Stomach (tissue), 9 donors: ENCODE measurements around the gene UST. TPM values are rescaled to one million over a fixed set of nuclear protein-coding genes. Genes with fewer than 3 reads are reported as not detected.

Source experiments
- DNase-seq, 2 donors: peaks; one replicate each; pipeline versions ENCODE4 v3.0.0 to v3.0.0-alpha.2; 2013 to 2019
- H3K27ac ChIP-seq, 5 donors: fragments of 200-600 bp in 4 of 5; sonication (generic) in 4 of 5; one replicate each; pipeline ENCODE4 v1.5.1; 2013 to 2019; ENCODE audit warnings: mild to moderate bottlenecking in 1 of 5, moderate library complexity in 1 of 5
- H3K27me3 ChIP-seq, 3 donors: fragments of 200-600 bp; sonication (generic); one replicate each; pipeline ENCODE4 v1.5.1; 2017 to 2019; ENCODE audit warnings: mixed run types in 1 of 3
- H3K36me3 ChIP-seq, 4 donors: fragments of 200-600 bp; sonication (generic); 1 replicate in 3 of 4; 2 replicates in 1 of 4; pipeline ENCODE4 v1.5.1; 2016 to 2019
- H3K4me1 ChIP-seq, 4 donors: fragments of 200-600 bp; sonication (generic); one replicate each; pipeline ENCODE4 v1.5.1; 2016 to 2019
- H3K4me3 ChIP-seq, 4 donors: fragments of 200-600 bp; sonication (generic) in 3 of 4; one replicate each; pipeline ENCODE4 v1.5.1; 2016 to 2019; ENCODE audit warnings: mild to moderate bottlenecking in 1 of 4
- H3K9me3 ChIP-seq, 4 donors: fragments of 200-600 bp; sonication (generic); one replicate each; pipeline ENCODE4 v1.5.1; 2016 to 2019
- CTCF ChIP-seq, 7 experiments: fragments of 450-650 bp in 4 of 7; fragments of 200-600 bp in 3 of 7; sonication (generic) in 3 of 7; IDR thresholded peaks; one replicate each; pipeline ENCODE4 v1.5.1; 2016 to 2019; ENCODE audit warnings: antibody characterized with exemption in 7 of 7, control low read depth in 2 of 7, mild to moderate bottlenecking in 1 of 7
- EP300 ChIP-seq: sonication (generic); formaldehyde crosslinking; IDR thresholded peaks from one replicate; pipeline ENCODE4 v1.6.1; 2017; ENCODE audit warnings: antibody characterized with exemption
- POLR2A ChIP-seq, 4 donors: fragments of 450-650 bp; IDR thresholded peaks; one replicate each; pipeline ENCODE4 v1.6.1; 2016; ENCODE audit warnings: antibody characterized with exemption in 4 of 4, control low read depth in 2 of 4, mild to moderate bottlenecking in 1 of 4, moderate library complexity in 1 of 4
- POLR2AphosphoS5 ChIP-seq, 3 donors: sonication (generic); formaldehyde crosslinking; IDR thresholded peaks; one replicate each; pipeline ENCODE4 v1.6.1; 2016; ENCODE audit warnings: antibody characterized with exemption in 3 of 3
- WGBS, 5 donors: extraction: QIAGEN DNeasy Blood & Tissue Kit in 3 of 5; methylation state at CpG; one replicate each; pipeline versions ENCODE4 v1.1.5 to v1.1.7; 2013 to 2018; 5-methylcytosine and 5-hydroxymethylcytosine counted together
- intact Hi-C: fragments of 100-400 bp; cut with DNase I; formaldehyde crosslinking; loops from one replicate; pipeline ENCODE4 v1.15.1; 2023; ENCODE audit warnings: low total_unique reads
- polyA plus RNA-seq, 3 donors: library from polyadenylated mRNA; stranded (reverse); fragments of 200-250 nt; gene quantifications; one replicate each; pipeline ENCODE4 v1.2.3, GENCODE V29; 2013
- total RNA-seq, 5 donors: library from RNA; depleted of rRNA; stranded (reverse); fragments of >200 nt; gene quantifications; one replicate each; pipeline versions ENCODE4 v1.1.0 to v1.2.3, GENCODE V29; 2014 to 2016
- donor health status: healthy with polysubstance abuse.
- donor health status: Bipolar disorder and iron deficiency.
- donor health status: healthy.

Gene UST
- total and polyA plus RNA-seq, 8 donors = 2.2 to 45.8 (median 8.9) TPM

- WGBS, 5 donors = 91 to 96% (median 95%) methylated on average over 2 of the region's 2 CpGs
- TF ChIP-seq POLR2AphosphoS5 (IDR thresholded peaks at IDR 0.05) = no peak
- TF ChIP-seq POLR2A (IDR thresholded peaks at IDR 0.05) = no peak
- no peak for TF ChIP-seq EP300
- no peak for TF ChIP-seq CTCF (IDR thresholded peaks at IDR 0.05)
- Histone ChIP-seq H3K4me1 (peaks cover 0 to 14% (median 5%) of the 10 kb centered on the region in 4 donors), H3K27me3 (no peaks in the 10 kb centered on the region), H3K27ac (no peak overlapping the region), H3K9me3 (peaks cover 0 to 7% (median 3%) of the 10 kb centered on the region in 4 donors), H3K4me3 (no peak overlapping the region), H3K36me3 (no peaks in the 10 kb centered on the region)
- no peak for DNase-seq
- intact Hi-C loops = no loop called here
Measured at GRCh38 chr6:148793721-148794120, 46.9 kb downstream of the UST start.

- Histone ChIP-seq H3K27ac (no peak overlapping the region), H3K9me3 (peaks cover 0 to 7% (median 3%) of the 10 kb centered on the region in 4 donors), H3K4me1 (peaks cover 0 to 22% (median 10%) of the 10 kb centered on the region in 4 donors), H3K27me3 (no peaks in the 10 kb centered on the region), H3K4me3 (no peak overlapping the region), H3K36me3 (no peaks in the 10 kb centered on the region)
- WGBS, 5 donors = 73 to 98% (median 89%) methylated on average over 4 of the region's 4 CpGs
- TF ChIP-seq EP300 (no peak), CTCF (IDR thresholded peaks at IDR 0.05) (no peak), POLR2AphosphoS5 (IDR thresholded peaks at IDR 0.05) (no peak), POLR2A (IDR thresholded peaks at IDR 0.05) (no peak)
- no peak for DNase-seq
- intact Hi-C loops = no loop called here
Measured at GRCh38 chr6:148794797-148795196, 48.0 kb downstream of the UST start.

GRCh38 chr6:148795563-148795962 lies 48.7 kb downstream of the UST start:
- Histone ChIP-seq H3K9me3 (peaks cover 0 to 7% (median 3%) of the 10 kb centered on the region in 4 donors), H3K27ac (no peak overlapping the region), H3K36me3 (no peaks in the 10 kb centered on the region), H3K27me3 (no peaks in the 10 kb centered on the region), H3K4me1 (peaks cover 7 to 30% (median 16%) of the 10 kb centered on the region in 4 donors), H3K4me3 (no peak overlapping the region)
- 61 to 77% (median 73%) methylated on average over 6 of the region's 6 CpGs for WGBS, 5 donors
- intact Hi-C loops = no loop called here
- TF ChIP-seq CTCF (IDR thresholded peaks at IDR 0.05) = no peak
- TF ChIP-seq EP300 = no peak
- no peak for TF ChIP-seq POLR2A (IDR thresholded peaks at IDR 0.05)
- TF ChIP-seq POLR2AphosphoS5 (IDR thresholded peaks at IDR 0.05) = no peak
- DNase-seq = no peak

- H3K27me3 ChIP-seq = no peaks in the 10 kb centered on the region
- H3K36me3 ChIP-seq = no peaks in the 10 kb centered on the region
- intact Hi-C loops = no loop called here
- WGBS, 5 donors = 38 to 62% (median 42%) methylated on average over 3 of the region's 3 CpGs
- no peak for TF ChIP-seq POLR2AphosphoS5 (IDR thresholded peaks at IDR 0.05)
- no peak for TF ChIP-seq EP300
- no peak for TF ChIP-seq CTCF (IDR thresholded peaks at IDR 0.05)
- no peak for TF ChIP-seq POLR2A (IDR thresholded peaks at IDR 0.05)
- no peak overlapping the region for H3K4me3 ChIP-seq
- no peak overlapping the region for H3K27ac ChIP-seq
- peaks cover 7 to 32% (median 17%) of the 10 kb centered on the region in 4 donors for H3K4me1 ChIP-seq
- H3K9me3 ChIP-seq = no peaks in the 10 kb centered on the region
- no peak for DNase-seq
Measured at GRCh38 chr6:148799647-148800046, 52.8 kb downstream of the UST start.
